Measurements from ENCODE around the gene PTPRU. TPM values are rescaled to one million over a fixed set of nuclear protein-coding genes. Genes with fewer than 3 reads are reported as not detected.
A peak's percentile ranks its signal among the peaks of the same experiment; 100 is the strongest.

Gene PTPRU
- total and polyA plus RNA-seq, 4 donors: 36.2 to 62.1 (median 47.8) TPM

GRCh38 chr1:29201595-29202051 lies 34.7 kb upstream of the PTPRU start:
- WGBS (ENCODE audit: insufficient coverage): 97% methylated on average over 6 of the region's 6 CpGs
- Histone ChIP-seq H3K36me3 (ENCODE audit: control insufficient read depth, insufficient read depth, low read length) (peaks cover 74% of the 10 kb centered on the region), H3K27me3 (ENCODE audit: control insufficient read depth, insufficient read depth, low read length) (no peaks in the 10 kb centered on the region), H3K4me1 (ENCODE audit: control insufficient read depth, insufficient read depth, low read length) (no peaks in the 10 kb centered on the region), H3K4me3 (ENCODE audit: low read depth, low read length) (no peak overlapping the region), H3K9me3 (ENCODE audit: control insufficient read depth, insufficient read depth, low read length) (no peaks in the 10 kb centered on the region), H3K27ac (ENCODE audit: low read depth, low read length) (no peak overlapping the region)
- DNase-seq (ENCODE audit: low read depth in 4 of 6, low spot score in 6 of 6): no peak

DNA sequence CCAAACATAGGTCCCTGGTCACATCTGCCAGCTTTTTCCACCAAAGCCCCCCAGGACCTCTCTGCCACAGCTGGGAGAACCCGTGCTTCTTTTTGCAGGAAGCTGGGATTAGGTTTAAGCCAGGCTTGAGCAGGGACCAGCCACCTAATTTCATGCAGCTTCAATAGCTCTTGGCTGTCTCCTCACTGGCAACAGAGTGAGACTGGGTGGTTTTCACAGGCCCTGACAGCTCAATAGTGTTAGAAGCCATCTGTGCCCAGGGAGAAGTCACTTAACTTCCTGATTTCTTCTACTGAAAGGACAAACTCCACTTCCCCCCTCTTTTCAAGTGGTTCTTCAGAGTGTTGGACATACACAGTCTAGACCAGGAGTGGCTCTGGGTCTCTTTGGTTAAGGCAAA lies 34.3 kb upstream of the PTPRU start:
- Histone ChIP-seq H3K27ac (ENCODE audit: low read depth, low read length) (no peak overlapping the region), H3K36me3 (ENCODE audit: control insufficient read depth, insufficient read depth, low read length) (peaks cover 75% of the 10 kb centered on the region), H3K4me3 (ENCODE audit: low read depth, low read length) (no peak overlapping the region), H3K4me1 (ENCODE audit: control insufficient read depth, insufficient read depth, low read length) (no peaks in the 10 kb centered on the region), H3K9me3 (ENCODE audit: control insufficient read depth, insufficient read depth, low read length) (no peaks in the 10 kb centered on the region), H3K27me3 (ENCODE audit: control insufficient read depth, insufficient read depth, low read length) (no peaks in the 10 kb centered on the region)
- 91% methylated on average over 1 of the region's 1 CpG for WGBS (ENCODE audit: insufficient coverage)
- no peak for DNase-seq (ENCODE audit: low read depth in 4 of 6, low spot score in 6 of 6)

DNA sequence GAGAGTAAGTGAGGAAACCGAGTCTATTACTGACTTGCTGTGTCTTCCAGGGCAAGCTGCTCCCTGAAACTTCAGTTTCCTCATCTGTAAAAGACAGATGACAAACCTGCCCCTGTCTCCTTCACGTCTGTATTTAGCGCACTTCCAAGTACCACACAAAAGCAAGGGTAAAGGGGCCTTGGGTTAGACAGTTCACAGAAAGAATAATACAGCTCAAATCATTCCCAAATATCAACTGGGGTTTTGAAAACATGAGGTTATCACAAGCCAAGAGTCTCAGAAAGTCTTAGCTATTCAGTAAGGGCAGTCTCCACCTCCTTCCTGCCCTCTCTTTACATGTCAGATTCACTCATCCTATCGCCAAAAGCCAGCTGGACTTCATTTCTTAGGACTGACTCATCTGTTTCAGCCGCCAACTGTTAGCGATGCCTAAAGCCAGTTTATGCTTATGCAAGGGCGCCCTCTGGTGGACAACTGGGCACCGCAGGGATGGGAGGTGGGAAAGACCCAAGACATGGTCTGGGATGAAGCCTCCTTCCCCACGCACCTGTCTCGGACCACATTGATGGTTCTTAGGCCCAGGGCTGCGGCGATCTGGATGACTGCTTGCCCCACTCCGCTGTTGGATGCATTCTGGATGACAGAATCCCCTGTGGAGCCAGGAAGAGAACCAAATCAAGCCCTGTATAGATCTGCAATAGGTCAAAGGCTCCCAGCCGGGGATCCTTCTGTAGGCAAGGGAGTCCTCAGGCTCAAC lies 33.6 kb upstream of the PTPRU start:
- 24% methylated on average over 12 of the region's 14 CpGs for WGBS (ENCODE audit: insufficient coverage)
- Histone ChIP-seq H3K4me3 (ENCODE audit: low read depth, low read length) (no peak overlapping the region), H3K27ac (ENCODE audit: low read depth, low read length) (peak overlapping the region; percentile 76), H3K27me3 (ENCODE audit: control insufficient read depth, insufficient read depth, low read length) (no peaks in the 10 kb centered on the region), H3K9me3 (ENCODE audit: control insufficient read depth, insufficient read depth, low read length) (no peaks in the 10 kb centered on the region), H3K36me3 (ENCODE audit: control insufficient read depth, insufficient read depth, low read length) (peaks cover 73% of the 10 kb centered on the region), H3K4me1 (ENCODE audit: control insufficient read depth, insufficient read depth, low read length) (no peaks in the 10 kb centered on the region)
- peak; percentile 76 to 96 (median 86) for DNase-seq (ENCODE audit: low read depth in 4 of 6, low spot score in 6 of 6)

DNA sequence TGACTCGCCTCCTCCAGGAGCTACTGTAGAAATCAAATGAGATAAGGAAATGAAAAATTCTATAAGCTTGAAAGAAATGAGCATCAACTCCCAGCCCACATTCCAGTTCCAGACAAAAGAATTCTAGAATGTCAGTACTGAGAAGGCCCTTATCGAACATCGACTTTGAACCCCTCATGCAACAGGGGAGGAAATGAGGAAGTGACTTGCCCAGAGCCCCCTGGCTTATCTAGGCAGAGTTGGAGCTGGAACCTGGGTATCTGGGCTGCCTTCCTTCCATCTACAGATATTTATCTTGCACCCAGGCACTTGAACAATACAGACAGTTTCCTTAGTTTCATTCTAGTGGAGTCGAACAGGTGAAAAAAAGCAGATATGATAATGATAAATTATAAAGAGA lies 27.9 kb upstream of the PTPRU start:
- Histone ChIP-seq H3K4me1 (ENCODE audit: control insufficient read depth, insufficient read depth, low read length) (no peaks in the 10 kb centered on the region), H3K36me3 (ENCODE audit: control insufficient read depth, insufficient read depth, low read length) (peaks cover 55% of the 10 kb centered on the region), H3K4me3 (ENCODE audit: low read depth, low read length) (no peak overlapping the region), H3K27me3 (ENCODE audit: control insufficient read depth, insufficient read depth, low read length) (no peaks in the 10 kb centered on the region), H3K27ac (ENCODE audit: low read depth, low read length) (no peak overlapping the region), H3K9me3 (ENCODE audit: control insufficient read depth, insufficient read depth, low read length) (no peaks in the 10 kb centered on the region)
- WGBS (ENCODE audit: insufficient coverage): 80% methylated on average over 1 of the region's 4 CpGs
- no peak for DNase-seq (ENCODE audit: low read depth in 4 of 6, low spot score in 6 of 6)

- 90% methylated on average over 4 of the region's 5 CpGs for WGBS (ENCODE audit: insufficient coverage)
- Histone ChIP-seq H3K9me3 (ENCODE audit: control insufficient read depth, insufficient read depth, low read length) (no peaks in the 10 kb centered on the region), H3K4me3 (ENCODE audit: low read depth, low read length) (no peak overlapping the region), H3K4me1 (ENCODE audit: control insufficient read depth, insufficient read depth, low read length) (no peaks in the 10 kb centered on the region), H3K27ac (ENCODE audit: low read depth, low read length) (no peak overlapping the region), H3K27me3 (ENCODE audit: control insufficient read depth, insufficient read depth, low read length) (no peaks in the 10 kb centered on the region), H3K36me3 (ENCODE audit: control insufficient read depth, insufficient read depth, low read length) (peaks cover 52% of the 10 kb centered on the region)
- no peak for DNase-seq (ENCODE audit: low read depth in 4 of 6, low spot score in 6 of 6)
Observed at GRCh38 chr1:29209173-29209572, 27.1 kb upstream of the PTPRU start.

- 100% methylated on average over 4 of the region's 7 CpGs for WGBS (ENCODE audit: insufficient coverage)
- Histone ChIP-seq H3K9me3 (ENCODE audit: control insufficient read depth, insufficient read depth, low read length) (no peaks in the 10 kb centered on the region), H3K27ac (ENCODE audit: low read depth, low read length) (no peak overlapping the region), H3K27me3 (ENCODE audit: control insufficient read depth, insufficient read depth, low read length) (no peaks in the 10 kb centered on the region), H3K36me3 (ENCODE audit: control insufficient read depth, insufficient read depth, low read length) (peaks cover 51% of the 10 kb centered on the region), H3K4me3 (ENCODE audit: low read depth, low read length) (no peak overlapping the region), H3K4me1 (ENCODE audit: control insufficient read depth, insufficient read depth, low read length) (no peaks in the 10 kb centered on the region)
- DNase-seq (ENCODE audit: low read depth in 4 of 6, low spot score in 6 of 6): no peak
Observed at GRCh38 chr1:29210278-29211085, 25.8 kb upstream of the PTPRU start.

DNA sequence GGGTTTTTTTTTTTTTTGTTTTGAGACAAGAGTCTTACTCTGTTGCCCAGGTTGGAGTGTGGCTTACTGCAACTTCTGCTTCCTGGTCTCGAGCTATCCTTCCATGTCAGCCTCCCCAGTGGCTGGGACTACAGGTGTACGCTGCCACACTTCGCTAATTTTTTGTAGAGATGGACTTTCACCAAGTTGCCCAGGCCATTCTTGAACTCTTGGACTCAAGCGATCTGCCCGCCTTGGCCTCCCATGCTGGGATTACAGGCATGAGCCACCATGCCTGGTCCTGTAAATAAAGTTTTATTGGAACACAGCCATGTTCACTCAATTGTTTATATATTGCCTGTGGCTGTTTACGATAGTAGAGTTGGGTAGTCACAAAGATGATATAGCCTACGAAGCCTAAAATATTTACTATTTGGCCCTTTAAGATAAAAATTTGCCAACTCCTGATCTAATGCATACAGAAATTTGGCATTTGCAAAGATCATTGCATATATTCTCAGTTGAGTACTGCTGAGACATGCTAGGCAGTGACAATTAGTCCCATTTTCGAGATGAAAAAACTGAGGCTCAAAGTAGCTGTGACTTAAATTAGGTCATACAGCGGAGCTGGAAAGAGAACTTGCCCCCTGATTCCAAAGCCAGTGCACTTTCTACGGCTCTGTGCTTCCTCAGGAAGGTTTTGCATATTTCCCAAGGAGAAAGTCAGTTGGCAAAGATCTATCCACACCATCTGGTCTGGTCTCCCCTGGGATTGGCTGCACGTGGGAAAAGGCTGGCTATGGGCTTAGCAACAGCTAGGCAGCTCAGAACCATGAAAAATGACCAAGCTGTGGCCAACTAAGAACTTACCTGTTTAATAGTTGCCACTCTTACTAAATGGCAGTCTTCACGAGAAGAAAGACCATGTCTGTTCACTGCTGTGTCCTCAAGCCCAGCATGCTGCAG lies 25.0 kb upstream of the PTPRU start:
- Histone ChIP-seq H3K27ac (ENCODE audit: low read depth, low read length) (no peak overlapping the region), H3K36me3 (ENCODE audit: control insufficient read depth, insufficient read depth, low read length) (peaks cover 47% of the 10 kb centered on the region), H3K27me3 (ENCODE audit: control insufficient read depth, insufficient read depth, low read length) (no peaks in the 10 kb centered on the region), H3K9me3 (ENCODE audit: control insufficient read depth, insufficient read depth, low read length) (no peaks in the 10 kb centered on the region), H3K4me1 (ENCODE audit: control insufficient read depth, insufficient read depth, low read length) (no peaks in the 10 kb centered on the region), H3K4me3 (ENCODE audit: low read depth, low read length) (no peak overlapping the region)
- 85% methylated on average over 10 of the region's 12 CpGs for WGBS (ENCODE audit: insufficient coverage)
- DNase-seq (ENCODE audit: low read depth in 4 of 6, low spot score in 6 of 6): peak in 2 of 6 donors; percentile 15 to 45

GRCh38 chr1:29213055-29213454 lies 23.3 kb upstream of the PTPRU start:
- peaks cover 43% of the 10 kb centered on the region for H3K36me3 ChIP-seq (ENCODE audit: control insufficient read depth, insufficient read depth, low read length)
- no peak overlapping the region for H3K4me3 ChIP-seq (ENCODE audit: low read depth, low read length)
- no peaks in the 10 kb centered on the region for H3K4me1 ChIP-seq (ENCODE audit: control insufficient read depth, insufficient read depth, low read length)
- no peaks in the 10 kb centered on the region for H3K9me3 ChIP-seq (ENCODE audit: control insufficient read depth, insufficient read depth, low read length)
- no peak overlapping the region for H3K27ac ChIP-seq (ENCODE audit: low read depth, low read length)
- DNase-seq (ENCODE audit: low read depth in 4 of 6, low spot score in 6 of 6): peak in 1 of 6 donors; percentile 14
- H3K27me3 ChIP-seq (ENCODE audit: control insufficient read depth, insufficient read depth, low read length): no peaks in the 10 kb centered on the region
- WGBS (ENCODE audit: insufficient coverage): 88% methylated on average over 4 of the region's 5 CpGs

DNA sequence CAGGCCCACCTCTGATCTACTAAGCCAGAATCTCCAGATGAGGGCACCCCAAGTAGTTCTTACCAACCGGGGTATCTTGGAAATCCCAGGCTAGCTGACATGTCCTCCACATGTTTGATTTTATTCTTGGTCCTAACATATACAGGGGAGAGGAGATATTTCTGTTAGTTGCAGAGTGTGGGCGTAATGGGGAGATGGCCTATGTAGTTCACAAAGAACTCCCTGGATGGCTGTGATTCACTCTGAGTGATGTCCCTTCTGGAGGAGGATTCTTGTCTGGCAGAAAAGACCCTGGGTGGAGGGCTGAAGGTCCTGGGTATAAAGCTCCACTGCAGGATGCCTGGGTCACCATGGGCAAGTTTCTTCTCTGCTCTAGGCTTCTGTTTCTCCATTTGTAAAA lies 18.7 kb upstream of the PTPRU start:
- H3K27ac ChIP-seq (ENCODE audit: low read depth, low read length): no peak overlapping the region
- H3K4me1 ChIP-seq (ENCODE audit: control insufficient read depth, insufficient read depth, low read length): peaks cover 2% of the 10 kb centered on the region
- H3K9me3 ChIP-seq (ENCODE audit: control insufficient read depth, insufficient read depth, low read length): no peaks in the 10 kb centered on the region
- 100% methylated on average over 1 of the region's 2 CpGs for WGBS (ENCODE audit: insufficient coverage)
- H3K36me3 ChIP-seq (ENCODE audit: control insufficient read depth, insufficient read depth, low read length): peaks cover 29% of the 10 kb centered on the region
- no peak for DNase-seq (ENCODE audit: low read depth in 4 of 6, low spot score in 6 of 6)
- no peak overlapping the region for H3K4me3 ChIP-seq (ENCODE audit: low read depth, low read length)
- H3K27me3 ChIP-seq (ENCODE audit: control insufficient read depth, insufficient read depth, low read length): no peaks in the 10 kb centered on the region

All from spinal cord (tissue), 10 donors.